HepG2 (cell line): ENCODE data around the gene SSPN. TPM values are rescaled to one million over a fixed set of nuclear protein-coding genes. Genes with fewer than 3 reads are reported as not detected.

Experiments
- ATAC-seq: fragments of 200-7000 bp; cut with Tn5 transposase; 3 replicates; pipeline ENCODE4 v1.9.1; 2020; ENCODE audit warnings: mild to moderate bottlenecking, moderate library complexity
- BruUV-seq: library from RNA; stranded (reverse); fragments of 400-500 nt; replicated peaks from 2 replicates; lab custom pipeline; 2021; lab: Mats Ljungman, UMichigan
- CTCF ChIA-PET: fragments of 300-600 bp; formaldehyde crosslinking; extraction: SDS; loops from one replicate; lab custom pipeline; 2021; ENCODE audit warnings: low total read pairs, inconsistent platforms, low intra/inter-chr PET ratio; lab: Yijun Ruan, JAX
- POLR2A ChIA-PET: fragments of 350-600 bp; sonication (Branson Sonifier 250); formaldehyde crosslinking; loops from one replicate; lab custom pipeline; 2020; ENCODE audit warnings: antibody characterized with exemption, inconsistent platforms; lab: Yijun Ruan, JAX
- DNase-seq: peaks from one replicate; pipeline ENCODE4 v3.0.0-alpha.2; 2015; ENCODE audit warnings: low spot score
- FAIRE-seq: peaks from 3 replicates; lab custom pipeline; 2011; peaks lifted over from hg19 to GRCh38; lab: Jason Lieb, UNC
- H2AFZ ChIP-seq: one replicate; pipeline ENCODE4 v1.6.1; 2011; ENCODE audit warnings: low read length, inconsistent platforms
- H3K27ac ChIP-seq: fragments of 300-600 bp; 3 replicates; pipeline ENCODE4 v1.8.0; 2011; ENCODE audit warnings: mixed run types, mild to moderate bottlenecking, mixed read lengths, low read length, inconsistent platforms; ENCODE audit not compliant: insufficient read depth; ENCODE audit errors: extremely low read length
- H3K27me3 ChIP-seq, 2 experiments: fragments of 200-600 bp in 1 of 2; 2 replicates in 1 of 2; 3 replicates in 1 of 2; pipeline versions ENCODE4 v1.6.0 to v1.8.0; 2011; ENCODE audit warnings: low read length in 2 of 2, mild to moderate bottlenecking in 2 of 2, moderate library complexity in 2 of 2, inconsistent platforms in 1 of 2; ENCODE audit not compliant: insufficient read depth in 2 of 2, control insufficient read depth in 1 of 2
- H3K36me3 ChIP-seq, 2 experiments: fragments of 200-600 bp in 1 of 2; replicated peaks in 1 of 2; 2 replicates in 1 of 2; 3 replicates in 1 of 2; pipeline versions ENCODE4 v1.5.1 to v1.8.0; 2011; ENCODE audit warnings: low read length in 2 of 2, inconsistent platforms in 1 of 2; ENCODE audit not compliant: insufficient read depth in 2 of 2, control insufficient read depth in 1 of 2
- H3K4me1 ChIP-seq: 2 replicates; pipeline ENCODE4 v1.5.1; 2012; ENCODE audit warnings: low read length, inconsistent platforms; ENCODE audit not compliant: insufficient read depth
- H3K4me2 ChIP-seq: 2 replicates; pipeline ENCODE4 v1.6.0; 2011; ENCODE audit warnings: low read depth, low read length, inconsistent platforms
- H3K4me3 ChIP-seq, 3 experiments: fragments of 200-600 bp in 1 of 3; sonication (generic), shearing (Covaris generic) in 1 of 3; replicated peaks in 1 of 3; 2 replicates each; pipeline ENCODE4 v1.5.1; 2011 to 2016; ENCODE audit warnings: low read length in 3 of 3, inconsistent platforms in 2 of 3, low read depth in 2 of 3, mild to moderate bottlenecking in 2 of 3, control low read depth in 1 of 3, mixed read lengths in 1 of 3; ENCODE audit not compliant: insufficient read depth in 1 of 3
- H3K79me2 ChIP-seq: one replicate; pipeline ENCODE4 v1.6.1; 2011; ENCODE audit warnings: low read length, inconsistent platforms; ENCODE audit not compliant: insufficient read depth
- H3K9ac ChIP-seq: 2 replicates; pipeline ENCODE4 v1.6.0; 2011; ENCODE audit warnings: mild to moderate bottlenecking, low read depth, low read length, inconsistent platforms; ENCODE audit not compliant: insufficient read depth
- H3K9me3 ChIP-seq: 2 replicates; pipeline ENCODE4 v1.5.1; 2012; ENCODE audit warnings: mild to moderate bottlenecking, low read length
- H4K20me1 ChIP-seq: 2 replicates; pipeline ENCODE4 v1.6.0; 2011; ENCODE audit warnings: inconsistent platforms, mild to moderate bottlenecking, low read length, moderate library complexity; ENCODE audit not compliant: insufficient read depth
- CBX1 ChIP-seq: IDR thresholded peaks from one replicate; pipeline ENCODE4 v1.6.1; 2016; ENCODE audit warnings: antibody characterized with exemption, low read depth
- ZFY ChIP-seq: sonication (generic); formaldehyde crosslinking; IDR thresholded peaks from 2 replicates; pipeline ENCODE4 v1.4.0; 2020; ENCODE audit warnings: missing genetic modification reagents
- ZNF207 ChIP-seq: fragments of 450-650 bp; IDR thresholded peaks from 2 replicates; pipeline ENCODE4 v1.6.1; 2016; ENCODE audit warnings: antibody characterized with exemption, borderline replicate concordance
- ZNF326 ChIP-seq: sonication (generic); formaldehyde crosslinking; IDR thresholded peaks from 2 replicates; pipeline ENCODE4 v1.4.0; 2020; ENCODE audit warnings: missing genetic modification reagents, borderline replicate concordance
- ZNF354B ChIP-seq: sonication (generic); formaldehyde crosslinking; IDR thresholded peaks from 2 replicates; pipeline ENCODE4 v1.8.0; 2022; ENCODE audit warnings: mild to moderate bottlenecking, missing genetic modification reagents
- ZNF468 ChIP-seq: sonication (generic); formaldehyde crosslinking; IDR thresholded peaks from 2 replicates; pipeline ENCODE4 v1.8.0; 2022; ENCODE audit warnings: mild to moderate bottlenecking, moderate library complexity, missing genetic modification reagents
- ZNF576 ChIP-seq: sonication (generic); formaldehyde crosslinking; IDR thresholded peaks from 2 replicates; pipeline ENCODE4 v1.4.0; 2020; ENCODE audit warnings: mild to moderate bottlenecking, missing genetic modification reagents
- ZNF616 ChIP-seq: sonication (generic); formaldehyde crosslinking; IDR thresholded peaks from 2 replicates; pipeline ENCODE4 v1.5.0; 2020; ENCODE audit warnings: low read depth, mild to moderate bottlenecking, missing genetic modification reagents
- ZNF710 ChIP-seq: sonication (generic); formaldehyde crosslinking; IDR thresholded peaks from 2 replicates; pipeline ENCODE4 v1.5.0; 2020; ENCODE audit warnings: mild to moderate bottlenecking, missing genetic modification reagents, borderline replicate concordance
- WGBS: methylation state at CpG from one replicate; pipeline ENCODE4 v1.1.6; 2017; ENCODE audit warnings: low lambda C conversion rate; 5-methylcytosine and 5-hydroxymethylcytosine counted together
- in situ Hi-C: cut with HindIII; loops from 2 replicates; pipeline ENCODE4 v1.10.0; 2017; ENCODE audit warnings: low pct_unique_long_range_greater_than_20kb; ENCODE audit not compliant: extremely low pct_ligation_motif_present
- intact Hi-C: fragments of 100-400 bp; cut with micrococcal nuclease; formaldehyde crosslinking; loops from one replicate; pipeline ENCODE4 v1.10.0; 2022; ENCODE audit not compliant: unreplicated experiment
- polyA plus RNA-seq, 8 experiments: library from polyadenylated mRNA; depleted of rRNA in 3 of 8; stranded (reverse) in 7 of 8; unstranded in 1 of 8; fragments of >200 nt; fragmentation: Illumina TruSeq in 4 of 8; extraction: Trizol in 4 of 8; gene quantifications; 2 replicates each; pipeline versions ENCODE4 v1.2.1 to v1.2.3, GENCODE V29; 2011 to 2016; ENCODE audit warnings: low read depth in 4 of 8, missing spikeins in 1 of 8, mixed read lengths in 1 of 8; ENCODE audit not compliant: insufficient read depth in 1 of 8
- total RNA-seq, 5 experiments: library from RNA; depleted of rRNA; stranded (reverse); fragments of >200 nt; fragmentation: Illumina TruSeq; extraction: Trizol; gene quantifications; 2 replicates each; pipeline ENCODE4 v1.2.3, GENCODE V29; 2016; ENCODE audit warnings: low read depth in 1 of 5

The SSPN gene
- total and polyA plus RNA-seq, 2 of the 13 experiments (the other 11 are each of a cell fraction or from before 2014, with no cell fraction given), result not detected

GRCh38 chr12:26278266-26278665 lies 82.9 kb downstream of the SSPN start (continued):
- no peak for TF ChIP-seq ZNF354B (CRISPR knock-in tag)
- no peak for TF ChIP-seq ZNF616 (CRISPR knock-in tag)
- no peak for TF ChIP-seq CBX1
- no peak for TF ChIP-seq ZNF468
- no peak for TF ChIP-seq ZNF326 (CRISPR knock-in tag)
- TF ChIP-seq, all 625 proteins: peak for 0

- no peak overlapping the region for H3K4me3 ChIP-seq
- H2AFZ ChIP-seq, result no peak overlapping the region
- H3K9ac ChIP-seq, result no peak overlapping the region
- H3K9me3 ChIP-seq, result no peaks in the 10 kb centered on the region
- in situ Hi-C loops, result no loop called here
- WGBS, result 26% methylated on average over 5 of the region's 5 CpGs
- no peak for FAIRE-seq
- no peaks in the 10 kb centered on the region for H4K20me1 ChIP-seq
- DNase-seq, result no peak
- TF ChIP-seq ZNF207, result no peak
- TF ChIP-seq ZFY, result no peak
- no peak for TF ChIP-seq ZNF710 (CRISPR knock-in tag)
- TF ChIP-seq ZNF576, result no peak
- ChIA-PET POLR2A (no interaction called here), CTCF (no interaction called here)
- intact Hi-C loops, result no loop called here
- 0 out of 5 replicates have a peak, but pooled peaks cover 0 to 4% of the 10 kb centered on the region in 2 experiments for H3K27me3 ChIP-seq
- ATAC-seq, result no peak
- no peaks in the 10 kb centered on the region for H3K36me3 ChIP-seq
- no peak overlapping the region for H3K27ac ChIP-seq
- H3K79me2 ChIP-seq, result no peaks in the 10 kb centered on the region
- H3K4me1 ChIP-seq, result peaks cover 54% of the 10 kb centered on the region
- BruUV-seq, result no TSS peak
- H3K4me2 ChIP-seq, result no peak overlapping the region
Observed at GRCh38 chr12:26278666-26279065, 83.3 kb downstream of the SSPN start.
